CD1c-positive myeloid dendritic cell (primary cell): ENCODE results near the gene DACT3.

Experiments used
- DNase-seq: peaks from one replicate; pipeline ENCODE4 v3.0.0-alpha.2; 2016; ENCODE audit errors: extremely low spot score

DACT3 gene

GRCh38 chr19:46611776-46612175 lies 49.2 kb downstream of the DACT3 start:
- no peak for DNase-seq

GRCh38 chr19:46610851-46611770 lies 49.9 kb downstream of the DACT3 start:
- peak; percentile 43 for DNase-seq

- no peak for DNase-seq
Measured at GRCh38 chr19:46610413-46610775, 50.6 kb downstream of the DACT3 start.

- DNase-seq, result no peak
Measured at GRCh38 chr19:46609511-46610412, 51.2 kb downstream of the DACT3 start.

GRCh38 chr19:46608581-46609345 lies 52.2 kb downstream of the DACT3 start:
- DNase-seq, result no peak

GRCh38 chr19:46608178-46608577 lies 52.8 kb downstream of the DACT3 start:
- no peak for DNase-seq

- DNase-seq, result no peak
Measured at GRCh38 chr19:46607448-46607841, 53.5 kb downstream of the DACT3 start.

- DNase-seq, result no peak
Measured at GRCh38 chr19:46606681-46607447, 54.1 kb downstream of the DACT3 start.

- DNase-seq, result no peak
Measured at GRCh38 chr19:46606019-46606418, 55.0 kb downstream of the DACT3 start.

- no peak for DNase-seq
Measured at GRCh38 chr19:46605356-46605821, 55.6 kb downstream of the DACT3 start.

GRCh38 chr19:46604781-46605355 lies 56.1 kb downstream of the DACT3 start:
- DNase-seq, result no peak

GRCh38 chr19:46603752-46604231 lies 57.2 kb downstream of the DACT3 start:
- no peak for DNase-seq

- DNase-seq, result no peak
Measured at GRCh38 chr19:46603195-46603637, 57.8 kb downstream of the DACT3 start.

GRCh38 chr19:46602392-46603194 lies 58.4 kb downstream of the DACT3 start:
- no peak for DNase-seq

- no peak for DNase-seq
Measured at GRCh38 chr19:46601318-46602224, 59.4 kb downstream of the DACT3 start, which contains the start of gene CALM3. Gene CALM3, plus strand, starts transcription at chr19:46601330. Its CDS starts 105 bp downstream, at chr19:46601435.

- DNase-seq, result peak; percentile 99
Measured at GRCh38 chr19:46600384-46601317, 60.3 kb downstream of the DACT3 start.

- DNase-seq, result no peak
Measured at GRCh38 chr19:46599716-46600373, 61.1 kb downstream of the DACT3 start.
